ENCODE measurements around the gene UBE2G2.
A peak's percentile ranks its signal among the peaks of the same experiment; 100 is the strongest.

Gene UBE2G2

DNA sequence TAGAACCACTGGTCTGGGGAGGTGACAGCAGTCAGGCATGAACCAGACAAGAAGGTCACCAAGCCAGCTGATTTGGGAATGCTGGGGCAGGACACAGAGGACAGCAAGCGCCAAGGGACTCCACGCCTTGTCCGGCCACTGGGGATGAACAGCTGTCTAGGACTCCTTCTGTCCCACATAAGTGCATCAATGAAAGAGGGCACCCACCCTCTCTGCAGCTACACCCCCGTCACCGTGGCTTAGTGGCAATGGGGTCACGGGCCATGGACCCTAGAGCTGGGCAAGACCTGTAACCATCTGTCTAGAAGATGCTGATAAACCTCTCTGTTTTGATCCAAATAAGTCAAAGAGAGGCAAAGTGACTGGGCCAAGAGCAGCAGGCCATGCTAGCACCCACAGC is 16.8 kb downstream of the UBE2G2 start:
- DNase-seq = no peak

DNA sequence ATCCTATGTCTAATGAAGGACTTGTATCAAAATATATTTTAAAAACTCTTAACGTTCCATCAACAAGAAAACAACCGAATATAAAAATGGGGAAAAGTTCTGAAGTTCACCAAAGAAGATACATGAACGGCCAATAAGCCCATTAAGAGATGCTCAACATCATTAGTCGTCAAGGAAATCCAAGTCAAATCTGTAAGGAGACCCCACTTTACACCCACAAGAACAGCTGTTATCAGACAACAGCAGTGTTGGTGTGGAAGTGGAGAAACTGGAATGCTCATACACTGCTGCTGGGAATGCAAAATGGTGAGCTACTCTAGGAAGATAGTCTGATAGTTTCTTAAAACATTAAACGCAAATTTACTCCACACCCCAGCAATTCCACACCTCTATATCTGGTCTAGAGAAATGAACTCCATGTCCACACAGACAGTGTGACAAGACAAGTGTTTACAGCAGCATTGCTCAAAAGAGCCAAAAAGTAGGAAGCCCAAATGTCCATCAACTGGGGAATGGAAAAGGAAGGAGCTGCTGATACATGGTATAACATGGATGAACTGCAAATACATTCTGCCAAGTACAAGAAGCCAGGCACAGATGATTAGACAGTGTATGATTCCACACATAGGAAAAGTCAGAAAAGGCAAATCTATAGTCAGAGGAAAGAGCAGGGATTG is 18.5 kb downstream of the UBE2G2 start:
- DNase-seq = no peak

DNA sequence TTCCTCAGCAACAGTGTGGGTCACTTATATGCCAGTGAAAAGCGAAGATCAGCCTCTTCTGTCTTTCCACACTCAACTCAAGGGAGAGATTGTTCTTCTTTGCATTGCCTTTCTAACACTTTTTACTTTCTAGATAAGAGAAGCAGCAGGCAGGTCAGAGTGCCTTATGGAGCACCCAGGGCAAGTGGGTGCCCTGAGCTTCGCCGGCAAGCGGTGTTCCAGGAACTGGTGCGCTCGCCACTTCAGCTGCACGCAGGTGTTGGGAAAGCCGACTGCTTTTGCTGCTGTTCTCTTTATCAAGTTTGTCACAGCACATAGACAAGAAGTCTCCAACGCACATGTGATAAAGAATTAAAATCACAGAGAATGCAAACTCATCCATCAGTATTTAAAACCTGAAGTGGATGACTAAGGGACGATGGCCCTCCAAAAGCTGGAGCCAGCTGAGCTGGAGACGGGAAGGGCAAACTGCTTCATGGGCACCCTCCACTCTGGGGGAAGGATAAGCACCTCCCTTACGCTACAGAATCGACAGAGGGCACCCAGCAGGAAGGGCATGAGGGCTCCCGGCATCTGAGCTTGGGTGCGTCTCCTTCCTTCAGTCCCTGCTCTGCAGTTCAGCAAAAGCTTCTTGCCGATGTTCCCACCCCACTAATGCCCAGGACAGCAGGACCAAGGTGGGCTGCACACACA is 20.7 kb downstream of the UBE2G2 start:
- DNase-seq = no peak

DNA sequence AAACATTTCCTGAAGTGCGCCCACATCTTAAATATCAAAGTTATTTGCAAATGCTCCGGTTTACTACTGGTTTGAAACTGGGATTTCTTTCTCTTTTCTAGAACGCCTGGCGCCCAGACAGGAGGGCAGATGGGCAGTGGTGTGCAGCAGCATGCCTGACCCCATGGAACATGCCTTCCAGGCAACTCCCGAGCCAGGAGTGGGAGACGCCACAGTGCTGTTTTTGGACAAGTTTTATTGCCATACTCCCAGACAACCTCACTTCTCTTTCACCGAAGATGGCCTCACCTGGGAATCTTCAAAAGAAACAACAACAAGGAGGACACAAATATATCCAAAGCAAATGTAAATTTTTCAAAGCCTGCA is 21.5 kb downstream of the UBE2G2 start:
- no peak for DNase-seq

DNA sequence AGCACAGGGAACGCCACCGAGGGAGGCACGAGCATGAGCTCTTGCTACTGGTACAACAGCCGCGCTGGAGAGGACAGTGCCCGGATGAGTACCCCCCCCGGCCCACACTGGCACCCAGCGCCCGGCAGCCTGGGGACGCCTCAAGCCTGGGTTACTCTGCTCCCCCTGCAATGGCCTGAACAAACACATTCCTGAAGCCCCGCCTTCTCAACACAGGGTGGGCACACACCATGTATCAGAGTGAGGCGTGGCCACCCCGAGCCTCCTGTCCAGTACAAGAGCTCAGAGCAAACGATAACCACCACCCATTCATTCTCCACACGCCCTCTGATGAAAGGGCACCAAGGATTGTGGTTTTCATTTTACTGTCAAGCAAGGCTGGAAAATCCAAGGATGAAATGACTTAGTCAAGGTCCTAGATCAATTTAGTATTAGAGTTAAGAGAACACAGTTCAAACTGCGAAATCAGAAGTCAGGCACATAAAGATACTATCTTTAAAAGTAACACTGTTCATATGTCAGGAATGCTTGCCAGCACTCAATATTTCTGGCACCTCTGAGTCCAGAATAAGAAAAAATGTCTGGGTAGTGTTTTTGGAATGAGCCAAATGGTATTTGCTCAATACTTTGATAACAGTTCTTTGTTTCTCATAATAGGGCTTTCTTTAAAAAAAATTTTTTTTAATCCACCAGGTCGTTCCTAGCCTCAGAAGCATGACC is 22.0 kb downstream of the UBE2G2 start:
- no peak for DNase-seq

DNA sequence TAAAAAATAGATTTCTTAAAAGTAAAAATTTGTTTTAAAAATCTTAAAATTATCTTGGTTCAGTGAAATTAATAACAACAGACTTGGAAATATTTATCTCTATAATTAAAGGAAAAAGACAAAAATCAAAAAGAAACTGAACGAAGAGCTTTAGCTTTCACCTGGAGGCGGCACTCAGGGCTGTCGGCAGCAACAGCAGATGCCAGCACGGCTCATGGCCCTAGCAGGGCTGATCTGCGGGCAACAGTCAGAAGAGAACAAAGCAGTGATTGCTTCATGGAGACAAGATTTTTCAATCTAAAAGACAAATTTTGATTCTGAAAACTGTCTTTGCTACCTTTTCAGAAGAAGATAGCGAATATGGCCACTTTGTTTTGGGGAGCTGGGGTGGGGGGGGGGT is 22.6 kb downstream of the UBE2G2 start:
- DNase-seq = no peak

DNA sequence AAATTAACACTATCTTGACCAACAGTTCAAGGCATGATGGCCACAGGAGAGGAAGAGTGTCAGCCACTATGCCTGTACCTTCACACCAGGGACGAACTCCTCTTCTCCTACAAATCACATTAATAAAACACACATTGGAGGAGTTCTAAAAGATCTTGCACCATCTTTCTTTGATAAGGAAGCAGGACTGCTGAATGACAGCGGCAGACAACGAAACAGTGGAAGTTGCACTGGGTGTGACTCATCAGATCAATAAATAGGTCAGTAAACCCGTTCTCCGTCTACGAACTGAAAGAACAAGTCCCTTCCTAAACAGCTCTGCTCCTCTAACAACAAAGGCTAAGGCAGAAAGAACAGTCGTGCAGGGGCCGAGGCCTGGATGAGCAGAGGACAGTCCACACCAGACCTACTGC is 23.1 kb downstream of the UBE2G2 start:
- DNase-seq = no peak

DNA sequence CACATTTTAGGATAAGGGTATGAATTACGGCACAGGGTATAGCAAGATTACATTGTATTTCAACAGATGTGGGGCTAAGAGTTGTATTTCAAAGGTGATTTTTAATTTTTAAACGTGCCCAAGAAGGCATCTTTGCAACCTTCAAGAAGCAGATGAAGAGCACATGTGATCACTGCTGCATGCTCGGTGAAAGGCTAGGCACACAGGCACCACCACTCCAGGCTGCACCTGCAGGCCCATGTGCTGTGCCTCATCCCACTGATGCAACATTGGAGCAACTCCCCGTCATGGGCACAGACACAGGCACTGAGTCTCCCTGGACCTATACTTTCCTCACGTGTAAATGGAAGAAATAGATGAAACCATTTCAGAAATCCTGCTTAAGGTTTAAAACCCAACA is 23.5 kb downstream of the UBE2G2 start:
- DNase-seq = no peak

DNA sequence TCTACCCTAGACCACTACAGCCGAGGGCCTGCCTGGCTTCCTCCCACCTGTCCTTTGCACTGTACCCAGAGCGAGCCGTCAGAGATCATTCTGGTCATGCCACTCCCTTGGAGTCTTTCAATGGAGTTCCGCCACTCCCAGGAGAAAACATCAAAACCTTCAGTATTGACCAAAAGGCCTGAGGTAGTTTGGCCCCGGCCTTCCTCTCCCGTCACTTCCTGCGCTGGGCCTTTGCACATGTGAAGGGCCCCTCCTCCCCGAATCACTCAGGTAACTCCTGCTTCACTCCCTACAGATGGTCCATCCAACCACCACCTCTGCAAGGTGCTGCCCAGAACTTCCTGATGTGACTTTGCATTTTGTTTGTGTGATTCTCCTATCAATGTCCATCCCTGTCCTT is 26.6 kb downstream of the UBE2G2 start:
- DNase-seq = no peak

DNA sequence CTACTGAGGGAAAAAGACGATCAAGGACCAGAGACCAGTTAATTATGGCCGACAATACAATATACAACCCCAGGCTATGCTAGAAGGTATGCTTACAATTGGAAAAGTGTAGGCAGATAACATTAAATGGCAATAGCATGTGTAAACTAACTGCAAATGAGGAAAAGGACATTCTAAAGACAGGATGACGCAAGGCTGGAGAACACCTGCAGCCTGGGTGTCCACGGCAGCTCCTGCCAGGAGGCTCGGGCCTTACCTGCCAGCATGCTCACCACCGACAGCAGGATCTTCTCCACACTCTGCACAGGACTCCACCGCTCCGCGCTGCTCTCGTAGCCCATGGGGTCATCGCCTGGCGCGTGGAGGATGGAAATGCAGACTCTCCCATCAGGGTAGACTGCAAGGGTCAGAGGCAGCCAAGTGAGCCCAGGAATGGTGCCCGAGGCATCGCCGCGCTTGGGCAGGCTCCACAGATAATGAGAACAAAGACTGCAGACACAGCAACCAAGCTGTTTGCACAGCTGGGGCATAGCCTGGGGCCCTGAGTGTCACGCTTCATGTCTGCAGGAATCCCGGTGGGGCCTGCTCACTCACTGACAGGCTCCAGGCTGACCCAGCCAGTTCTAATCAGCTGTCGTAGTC is 28.2 kb downstream of the UBE2G2 start:
- DNase-seq = no peak

DNA sequence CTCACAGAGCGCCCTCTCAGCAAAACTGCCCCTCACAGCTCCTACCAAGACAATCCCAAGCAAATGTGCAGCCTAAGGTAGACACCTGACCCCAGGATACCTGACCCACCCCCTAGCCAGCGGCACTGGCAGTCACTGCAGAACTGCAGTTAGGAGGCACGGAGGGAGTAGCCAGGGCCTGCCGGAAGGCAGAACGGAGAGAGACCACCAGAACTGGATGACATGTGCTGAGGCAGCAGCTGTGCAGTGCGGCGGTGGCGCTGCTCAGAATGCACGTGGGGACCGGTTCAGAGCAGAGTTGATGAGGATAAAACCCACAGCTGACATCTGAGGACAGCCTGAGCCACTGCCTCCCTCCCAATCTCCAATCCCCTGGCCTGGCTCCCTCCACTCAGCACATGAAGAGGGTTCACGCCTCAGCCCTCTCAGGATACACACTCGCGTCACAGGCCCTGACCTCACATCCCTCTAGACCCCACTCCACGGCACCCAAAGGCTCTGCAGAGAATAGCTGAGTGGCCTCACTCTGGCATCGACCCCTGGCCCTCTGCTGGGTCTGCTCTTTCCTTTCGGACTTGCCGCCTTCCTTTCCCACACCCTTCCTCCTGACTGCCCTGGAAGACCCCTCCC is 29.6 kb downstream of the UBE2G2 start:
- no peak for DNase-seq

DNA sequence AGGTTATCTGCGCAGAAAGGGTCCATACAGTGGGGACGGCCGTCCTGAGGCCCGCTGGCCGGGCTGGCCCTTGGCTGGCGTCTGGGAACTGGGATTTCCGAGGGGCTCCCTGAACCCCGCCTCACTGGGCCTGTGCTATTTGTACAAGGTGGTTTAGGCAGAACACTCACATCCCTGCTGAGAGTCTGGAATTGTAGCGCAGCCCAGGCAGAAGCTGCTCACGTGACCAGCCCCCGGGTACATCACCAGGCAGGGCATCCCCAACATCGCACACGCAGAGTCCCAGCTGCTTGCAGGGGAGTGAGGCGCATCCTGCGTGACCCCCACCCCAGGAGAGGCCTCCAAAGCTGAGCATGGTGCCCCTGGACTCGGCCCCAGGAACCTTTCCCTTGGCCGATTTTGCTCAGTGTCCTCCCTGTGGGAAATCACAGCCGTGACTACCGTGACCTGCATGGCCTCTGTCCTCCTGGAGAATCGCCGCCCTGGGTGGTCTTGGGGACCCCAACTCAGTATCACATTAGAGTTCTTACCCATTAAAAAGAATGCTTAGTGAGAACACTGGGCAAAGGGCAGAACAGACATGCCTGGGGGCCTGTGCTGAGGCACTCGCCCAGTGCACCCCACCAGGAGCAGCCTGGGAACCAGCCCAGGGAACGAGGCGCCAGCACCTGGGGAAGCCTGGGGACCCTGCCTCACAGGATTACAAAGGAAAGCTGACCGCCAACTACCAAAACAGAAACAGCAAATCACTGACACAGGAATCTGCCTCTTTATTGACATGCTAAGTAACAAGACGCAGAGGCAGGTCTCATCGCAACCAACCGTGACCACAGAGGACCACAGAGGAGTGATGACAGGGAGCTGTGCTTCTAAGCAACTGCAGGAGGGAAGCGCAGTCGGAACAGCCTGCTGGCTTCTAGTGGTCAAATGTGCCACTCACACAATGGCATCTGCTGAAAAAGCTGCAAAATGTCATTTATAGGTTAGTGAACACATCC is 33.5 kb downstream of the UBE2G2 start:
- no peak for DNase-seq

DNA sequence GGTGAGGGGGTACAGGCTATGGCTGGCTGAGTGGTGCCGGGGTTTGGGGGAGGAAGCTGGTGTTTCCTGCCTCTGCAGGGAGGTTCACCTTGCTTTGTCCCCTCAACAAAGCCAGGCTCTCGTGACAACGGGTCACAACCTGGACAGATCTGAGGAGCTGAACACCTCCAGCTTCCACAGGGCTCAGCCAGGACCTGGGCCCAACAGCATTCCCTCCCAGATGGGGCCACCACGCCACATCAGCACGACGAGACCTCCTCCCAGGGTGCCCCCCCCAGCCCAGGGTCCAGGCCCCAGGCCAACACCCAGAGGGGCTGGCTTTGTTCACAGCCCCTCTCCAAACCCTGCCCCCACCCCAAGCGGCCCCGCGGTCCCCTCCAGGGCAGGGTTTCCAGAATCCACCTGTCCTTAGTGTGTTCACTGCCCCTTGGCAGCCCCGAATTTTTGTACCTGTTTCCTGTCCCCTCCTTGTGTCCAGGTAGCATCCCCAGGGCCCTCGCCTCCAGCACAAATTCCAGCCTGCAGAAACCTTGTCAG is 34.7 kb downstream of the UBE2G2 start:
- no peak for DNase-seq

DNA sequence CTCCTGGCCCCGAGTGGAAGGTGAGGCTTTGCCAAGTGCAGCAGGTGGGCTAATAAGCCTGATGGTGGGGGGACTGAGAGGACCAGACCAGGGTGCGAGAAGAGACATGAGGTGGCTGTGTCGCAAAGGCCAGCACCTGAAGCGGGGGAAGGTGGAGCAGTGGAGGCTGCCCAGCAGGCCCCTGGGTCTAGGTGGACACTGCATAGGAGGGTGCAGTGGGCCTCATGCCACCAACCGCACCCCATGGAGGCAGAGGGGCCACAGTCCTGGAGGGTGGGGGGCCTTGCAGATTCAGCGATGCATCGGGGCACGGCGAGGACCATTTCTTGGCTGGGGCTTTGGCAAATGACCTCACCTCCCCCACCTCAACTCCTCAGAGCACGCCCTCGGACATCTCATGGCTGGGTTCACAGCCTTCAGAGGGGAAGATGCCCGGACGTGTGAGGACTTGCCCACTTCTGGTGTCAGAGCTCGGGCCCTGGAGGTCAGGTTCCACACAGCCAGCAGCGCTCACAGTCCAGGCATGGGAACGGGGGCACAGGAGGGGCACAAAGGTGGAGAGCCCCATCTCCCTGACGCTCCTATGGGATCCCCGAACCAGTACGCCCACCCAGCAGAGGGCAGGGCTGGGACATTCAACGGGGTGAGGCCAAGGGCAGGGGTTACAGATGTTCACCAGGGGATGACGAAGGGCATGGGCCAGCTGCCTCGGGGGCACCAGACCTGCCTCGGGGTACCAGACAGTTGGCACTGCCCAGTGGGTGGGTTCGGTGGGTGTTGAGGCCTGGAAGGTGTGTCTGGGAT is 35.4 kb downstream of the UBE2G2 start:
- no peak for DNase-seq

DNA sequence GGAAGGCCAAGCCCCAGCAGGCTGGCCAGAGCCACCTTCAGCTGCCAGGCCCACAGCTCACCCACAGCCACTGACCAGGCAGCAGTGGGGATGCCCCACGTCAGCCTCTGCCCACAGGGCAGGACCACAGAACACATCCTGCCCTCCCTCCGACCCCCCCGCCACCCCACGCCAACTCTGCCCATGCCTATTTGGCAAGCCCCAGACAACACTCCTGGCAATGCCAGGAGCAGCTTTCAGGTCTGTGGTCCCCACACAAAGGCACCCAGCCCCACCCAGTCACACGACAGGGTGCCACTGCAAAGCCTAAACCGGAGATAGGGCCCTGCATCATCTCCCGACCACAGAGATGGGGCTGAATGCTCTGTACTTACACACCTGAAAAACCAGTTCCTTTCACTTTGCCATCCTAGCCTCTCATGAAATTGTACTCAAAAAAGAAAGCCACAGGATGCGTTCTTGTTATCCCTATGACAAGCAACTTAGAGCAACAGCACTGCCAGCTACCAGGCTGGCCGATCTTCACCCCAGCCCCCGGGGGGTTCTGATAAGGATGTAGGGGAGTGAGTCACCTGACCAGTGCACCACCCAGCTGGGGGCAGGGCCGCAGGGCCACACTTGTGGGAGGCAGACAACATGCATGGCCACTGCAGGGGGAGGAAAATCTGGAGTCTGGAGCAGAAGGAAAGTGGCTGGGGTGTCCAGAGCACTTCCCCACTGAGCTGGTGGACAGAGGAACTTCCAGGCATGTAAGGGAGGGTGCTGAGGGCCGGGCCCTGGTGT is 36.2 kb downstream of the UBE2G2 start:
- peak in 1 of 2 donors; percentile 59 for DNase-seq

DNA sequence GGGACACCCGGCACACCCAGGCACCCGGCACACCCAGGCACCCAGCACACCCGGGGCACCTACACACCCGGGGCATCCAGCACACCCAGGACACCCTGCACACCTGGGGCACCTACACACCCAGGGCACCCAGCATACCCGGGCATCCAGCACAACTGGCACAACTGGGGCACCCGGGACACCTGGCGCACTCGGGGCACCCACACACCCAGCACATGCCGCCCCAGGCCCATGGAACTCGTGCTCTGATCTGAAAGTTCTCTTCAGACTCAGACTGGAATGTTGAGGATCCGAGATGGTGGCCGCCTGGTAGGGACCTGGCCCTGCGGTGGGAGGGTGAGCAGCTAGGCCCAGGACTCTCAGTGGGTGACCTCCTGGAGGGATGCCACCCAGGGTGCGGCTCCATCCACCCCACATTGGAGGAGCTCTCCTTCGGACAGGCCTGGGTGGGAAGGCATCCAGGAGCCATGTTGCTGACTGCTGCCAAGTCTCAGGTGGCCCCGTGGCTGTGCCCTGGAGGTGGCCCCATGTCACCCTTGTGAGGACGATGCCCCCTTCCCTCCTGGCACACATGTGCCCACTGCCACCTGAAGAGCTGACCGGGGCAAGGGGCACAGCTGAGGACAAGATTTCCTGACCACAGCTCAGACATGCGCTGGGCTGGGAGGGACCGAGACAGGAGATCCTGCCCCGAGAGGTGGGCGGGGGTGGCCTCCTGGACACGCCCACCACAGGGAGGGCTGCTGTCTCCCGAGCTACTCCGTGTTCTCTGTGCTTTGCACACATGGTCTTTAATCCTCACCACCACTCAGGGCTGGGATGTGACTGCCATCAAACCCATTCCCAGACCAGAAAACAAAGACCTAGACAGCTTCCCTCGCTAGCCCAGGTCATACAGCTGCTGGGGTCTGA is 37.0 kb downstream of the UBE2G2 start:
- DNase-seq = no peak

DNA sequence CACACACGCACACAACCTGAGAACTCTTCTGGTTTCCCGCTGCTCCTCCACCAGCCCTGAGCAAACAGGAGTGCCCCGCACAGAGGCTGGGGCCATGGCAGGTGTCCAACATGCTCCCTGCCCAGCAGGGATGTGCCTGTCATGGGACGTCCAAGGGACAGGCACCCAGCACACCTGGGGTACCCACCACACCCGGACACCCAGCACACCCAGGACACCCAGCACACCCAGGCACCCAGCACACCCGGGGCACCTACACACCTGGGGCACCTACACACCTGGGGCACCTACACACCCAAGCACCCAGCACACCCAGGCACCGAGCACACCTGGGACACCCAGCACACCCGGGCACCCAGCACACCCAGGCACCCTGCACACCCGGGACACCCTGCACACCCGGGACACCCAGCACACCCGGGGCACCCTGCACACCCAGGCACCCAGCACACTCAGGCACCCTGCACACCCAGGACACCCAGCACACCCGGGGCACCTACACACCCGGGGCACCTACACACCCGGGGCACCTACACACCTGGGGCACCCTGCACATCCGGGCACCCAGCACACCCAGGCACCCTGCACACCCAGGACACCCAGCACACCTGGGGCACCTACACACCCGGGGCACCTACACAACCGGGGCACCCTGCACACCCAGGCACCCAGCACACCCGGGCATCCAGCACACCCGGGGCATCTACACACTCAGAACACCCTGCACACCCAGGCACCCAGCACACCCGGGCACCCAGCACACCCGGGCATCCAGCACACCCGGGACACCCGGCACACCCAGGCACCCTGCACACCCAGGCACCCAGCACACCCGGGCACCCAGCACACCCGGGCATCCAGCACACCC is 37.9 kb downstream of the UBE2G2 start:
- DNase-seq = no peak

DNA sequence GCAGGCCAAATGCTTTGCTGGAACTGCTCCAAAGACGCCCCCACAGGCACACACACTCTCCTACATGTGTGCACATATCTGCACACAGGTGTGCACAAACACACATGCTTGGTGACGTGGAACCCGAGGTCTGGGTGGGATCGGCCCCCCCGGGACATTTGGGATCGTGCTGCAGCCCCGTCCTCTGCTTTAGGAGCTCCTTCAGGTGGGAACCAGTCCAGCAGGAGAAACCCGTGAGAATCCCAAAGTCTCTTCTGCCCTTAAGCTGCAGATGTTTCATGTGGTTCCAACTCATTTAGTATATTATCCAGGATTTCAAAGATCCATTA is 38.6 kb downstream of the UBE2G2 start:
- no peak for DNase-seq
